NCI-H1048 (cell line): ENCODE results near the gene RNF135.
"Not testable (repeated sequence)": the region's sequence is repeated elsewhere in the genome, so short reads cannot be mapped to it uniquely, and the experiment has no call there.

Experiments
- DNase-seq: peaks from one replicate; lab custom pipeline; 2025; lab: John Stamatoyannopoulos, UW

RNF135 gene

DNA sequence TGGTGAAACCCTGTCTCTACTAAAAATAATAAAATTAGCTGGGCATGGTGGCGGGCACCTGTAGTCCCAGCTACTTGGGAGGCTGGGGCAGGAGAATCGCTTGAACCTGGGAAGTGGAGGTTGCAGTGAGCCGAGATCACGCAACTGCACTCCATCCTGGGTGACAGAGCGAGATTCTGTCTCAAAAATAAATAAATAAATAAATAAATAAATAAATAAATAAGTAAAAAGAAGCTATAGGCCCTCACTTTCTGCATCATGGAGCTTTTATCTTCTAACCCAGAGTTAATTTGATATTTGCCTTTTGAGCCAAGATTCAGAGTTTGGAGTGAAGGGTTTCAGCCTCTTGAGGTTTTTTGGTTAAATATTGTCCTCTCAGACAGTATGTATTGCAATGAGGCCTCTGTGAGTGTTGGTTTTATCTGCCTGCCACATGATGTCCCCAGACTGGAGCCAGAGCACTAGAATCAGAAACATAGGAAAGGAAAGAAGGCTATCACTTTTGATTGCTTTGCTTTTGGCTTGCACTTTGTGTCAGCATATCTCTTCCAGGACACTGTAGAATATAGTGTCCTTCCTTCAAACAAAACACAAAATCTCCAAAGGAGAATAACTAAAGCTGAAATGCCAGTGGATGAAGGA, 32.5 kb downstream of the RNF135 start:
- DNase-seq = no peak

DNA sequence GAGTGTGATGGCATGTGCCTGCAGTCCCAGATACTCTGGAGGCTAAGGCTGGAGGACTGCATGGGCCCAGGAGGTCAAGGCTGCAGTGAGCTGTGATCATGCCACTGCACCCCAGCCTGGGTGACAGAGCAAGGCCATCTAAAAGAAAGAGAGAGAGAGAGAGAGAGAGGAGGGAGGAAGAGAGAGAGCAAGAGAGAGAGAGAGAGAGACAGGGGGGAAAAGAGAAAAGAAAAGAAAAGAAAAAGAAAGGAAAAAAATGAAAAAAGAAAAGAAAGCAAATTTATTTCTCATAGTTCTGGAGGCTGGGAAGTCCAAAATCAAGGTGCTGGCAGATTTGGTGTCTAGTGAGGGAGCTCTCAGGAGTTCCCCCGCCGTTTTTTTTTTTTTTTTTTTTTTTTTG, 33.3 kb downstream of the RNF135 start:
- DNase-seq = no peak

DNA sequence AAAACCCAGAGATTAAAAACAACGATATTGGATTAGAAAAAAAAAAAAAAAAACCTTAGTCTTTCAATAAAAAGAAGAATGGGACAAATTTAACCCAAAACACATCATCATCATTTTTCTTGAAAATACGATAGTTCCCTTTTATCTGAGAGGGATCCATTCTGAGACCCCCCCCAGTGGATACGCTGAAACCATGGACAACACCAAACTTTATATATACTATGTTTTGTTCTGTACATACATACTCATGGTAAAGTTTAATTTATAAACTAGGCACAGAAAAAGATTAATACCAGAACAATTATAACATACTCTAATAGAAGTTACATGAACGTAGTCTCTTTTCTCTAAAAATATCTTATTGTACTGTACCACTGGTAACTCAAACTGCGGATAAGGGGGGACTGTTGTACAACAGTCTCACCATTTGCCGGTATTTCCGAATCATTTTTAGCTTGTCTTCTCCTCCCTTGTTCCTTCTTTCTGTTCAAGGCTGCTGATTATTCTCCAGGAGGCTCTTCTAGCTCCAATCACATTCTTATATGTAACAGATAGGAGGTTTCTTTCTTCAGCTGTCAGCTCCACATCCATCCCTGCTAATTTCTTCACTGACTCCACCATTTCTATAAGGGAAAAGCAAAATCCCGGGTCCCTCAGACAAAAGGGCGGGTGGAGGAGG, 37.0 kb downstream of the RNF135 start:
- no peak for DNase-seq

DNA sequence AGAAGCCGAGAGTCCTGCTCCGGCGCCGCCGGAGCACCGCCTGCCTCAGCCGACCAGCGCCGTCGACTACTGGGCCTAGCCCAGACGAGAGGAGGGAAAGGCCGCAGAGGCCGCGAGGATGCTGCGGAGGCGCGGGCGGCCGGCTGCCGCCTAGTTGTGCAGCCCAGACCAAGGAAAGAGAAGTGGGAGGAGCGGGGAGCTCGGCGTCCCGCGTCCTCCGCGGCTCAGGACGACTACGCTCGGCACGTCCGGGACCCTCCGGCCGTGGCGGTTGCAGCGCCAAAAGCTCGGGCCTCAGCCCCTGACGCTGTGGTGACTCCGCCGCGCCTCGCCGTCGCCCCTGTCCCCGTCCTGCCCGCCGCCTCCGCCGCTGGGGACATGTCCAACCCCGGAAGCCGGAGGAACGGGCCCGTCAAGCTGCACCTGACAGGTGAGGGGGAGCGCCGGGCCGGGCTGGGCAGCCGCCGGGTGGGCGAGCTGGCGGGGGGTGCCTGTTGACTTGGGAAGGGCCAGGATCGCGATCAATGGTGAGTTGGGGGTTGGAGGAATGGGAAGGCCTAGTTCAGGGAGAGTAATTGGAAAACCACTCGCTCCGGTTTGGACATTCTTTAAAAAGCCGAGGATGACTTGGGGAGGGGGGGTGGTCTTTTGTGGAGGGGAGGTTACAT, 37.7 kb downstream of the RNF135 start:
- no peak for DNase-seq

DNA sequence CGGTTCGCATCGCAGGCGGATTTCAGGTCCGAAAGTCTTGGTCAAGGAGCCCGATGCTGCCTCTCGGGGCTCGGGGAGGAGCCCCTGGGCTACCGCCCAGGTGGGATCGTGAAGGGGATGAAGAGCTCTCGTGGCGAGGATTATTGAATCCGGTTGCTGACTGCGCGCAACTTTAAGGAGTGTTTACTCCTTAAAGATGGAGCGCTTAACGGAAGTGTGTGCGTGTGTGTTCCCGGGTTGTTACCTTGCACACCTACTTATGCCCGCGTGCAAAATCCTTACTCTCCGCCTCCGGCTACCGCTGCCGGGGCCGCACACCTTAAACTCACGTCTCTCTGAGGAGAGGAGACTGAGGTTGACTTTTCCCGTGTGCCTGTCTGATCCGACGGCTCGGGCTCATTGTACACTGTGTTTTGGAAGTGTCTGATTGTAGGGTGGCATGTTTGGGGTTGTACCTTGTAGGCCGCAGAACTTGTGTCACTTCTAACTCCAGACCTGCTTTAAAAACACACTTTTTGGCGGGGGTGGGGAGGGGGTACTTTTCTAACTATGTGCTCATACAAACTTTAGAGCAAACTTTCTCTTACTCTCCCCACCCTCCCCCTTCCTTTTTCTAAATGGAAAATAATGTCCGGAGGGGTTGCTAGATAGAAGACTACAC, 38.3 kb downstream of the RNF135 start:
- DNase-seq = not testable (repeated sequence)

DNA sequence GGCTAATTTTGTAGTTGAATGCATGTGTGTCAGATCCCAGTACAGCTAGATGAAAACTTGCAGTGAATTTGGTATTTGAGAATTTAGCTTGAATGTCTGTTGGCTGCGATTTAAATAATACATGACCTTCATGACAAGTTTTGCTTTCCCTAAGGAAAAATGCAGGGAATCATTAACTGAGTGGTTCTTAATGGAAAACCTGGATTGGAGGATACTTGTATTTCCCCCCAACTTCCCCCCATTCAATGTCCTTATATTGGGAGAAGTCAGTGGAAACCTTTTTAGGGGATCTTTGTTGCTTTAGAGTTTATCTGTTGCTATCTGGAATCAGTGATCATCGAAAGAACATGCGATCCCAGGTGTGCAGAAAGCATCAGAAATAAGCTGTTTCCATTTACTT, 39.2 kb downstream of the RNF135 start:
- not testable (repeated sequence) for DNase-seq

DNA sequence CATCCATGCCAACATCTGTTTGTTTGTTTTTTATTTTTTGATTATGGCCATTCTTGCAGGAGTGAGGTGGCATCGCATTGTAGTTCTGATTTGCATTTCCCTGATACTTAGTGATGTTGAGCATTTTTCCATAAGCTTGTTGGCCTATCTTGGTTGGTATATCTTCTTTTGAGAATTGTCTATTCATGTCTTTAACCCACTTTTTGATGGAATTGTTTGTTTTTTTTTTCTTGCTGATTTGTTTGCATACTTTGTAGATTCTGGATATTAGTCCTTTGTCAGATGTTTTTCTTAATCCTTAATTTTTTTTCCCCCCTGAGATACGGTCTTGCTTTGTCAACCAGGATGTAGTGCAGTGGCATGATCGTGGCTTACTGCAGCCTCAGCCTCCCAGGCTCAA, 43.0 kb downstream of the RNF135 start:
- no peak for DNase-seq

DNA sequence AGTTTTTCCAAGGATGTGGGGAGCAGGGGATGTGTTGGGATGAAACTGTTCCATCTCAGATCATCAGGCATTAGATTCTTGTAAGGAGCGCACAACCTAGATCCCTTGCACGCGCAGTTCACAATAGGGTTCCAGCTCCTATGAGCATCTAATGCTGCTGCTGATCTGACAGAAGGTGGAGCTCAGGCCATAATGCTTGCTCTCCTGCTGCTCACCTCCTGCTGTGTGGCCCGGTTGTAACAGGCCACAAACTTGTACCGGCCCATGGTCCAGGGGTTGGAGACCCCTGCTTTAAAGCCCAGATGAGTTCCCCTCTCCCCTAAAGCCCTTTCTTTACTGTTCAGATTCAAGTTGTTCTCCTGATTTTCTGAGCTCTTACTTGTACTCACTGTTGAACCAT, 44.8 kb downstream of the RNF135 start:
- no peak for DNase-seq

DNA sequence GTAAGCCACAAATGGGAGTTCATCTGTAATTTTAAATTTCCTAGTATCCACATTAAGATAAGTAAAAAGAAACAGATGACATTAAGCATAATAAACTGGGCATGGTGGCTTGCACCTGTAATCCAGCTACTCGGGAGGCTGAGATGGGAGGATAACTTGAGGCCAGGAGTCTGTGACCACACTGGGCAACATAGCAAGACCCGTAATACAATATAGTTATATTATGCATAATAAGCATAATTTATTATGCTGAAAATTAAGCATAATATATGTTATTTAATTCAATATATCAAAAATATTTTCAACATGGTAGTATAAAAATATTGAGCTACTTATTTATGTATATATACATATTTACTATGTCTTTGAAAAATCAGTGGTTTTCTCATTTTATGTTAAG, 48.2 kb downstream of the RNF135 start:
- DNase-seq = no peak

DNA sequence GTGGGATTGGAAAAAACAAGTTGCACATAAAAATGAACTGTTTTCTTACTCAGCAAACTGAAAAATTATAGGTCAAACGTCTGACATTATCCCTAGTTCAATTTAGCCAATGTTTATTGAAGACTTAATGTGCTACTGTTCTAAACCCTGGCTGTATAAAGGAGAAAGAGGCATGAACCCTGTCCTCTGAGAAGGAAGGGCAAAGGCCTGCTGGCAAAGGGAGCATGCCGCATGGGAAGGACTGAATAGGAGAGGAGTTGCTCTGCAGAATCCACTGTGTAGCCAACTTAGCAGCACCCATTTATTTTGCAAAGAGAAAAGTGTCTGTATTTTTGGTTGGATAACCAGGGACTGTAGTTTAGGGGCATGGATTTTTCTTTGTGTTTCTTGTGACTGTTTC, 52.3 kb downstream of the RNF135 start:
- DNase-seq = not testable (repeated sequence)

DNA sequence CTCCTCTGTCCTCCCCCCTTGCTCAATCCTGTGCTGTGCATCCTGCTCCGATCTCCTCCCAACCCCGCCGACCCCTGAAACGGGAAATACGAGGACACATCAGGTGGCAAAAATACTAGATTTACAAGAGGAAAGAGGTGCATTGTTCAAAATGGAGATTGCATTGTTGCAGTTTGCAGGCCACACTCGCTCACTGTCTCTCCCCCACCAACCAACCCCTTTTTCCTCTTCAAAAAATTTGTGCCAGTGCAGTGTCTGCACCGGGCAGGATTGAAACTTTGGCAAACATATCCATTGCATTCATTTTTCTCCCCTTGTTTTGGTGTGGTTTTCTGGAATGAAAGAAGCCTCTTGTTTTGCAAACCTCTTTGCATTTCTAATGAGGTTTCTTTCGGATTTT, 61.0 kb downstream of the RNF135 start:
- DNase-seq = no peak

DNA sequence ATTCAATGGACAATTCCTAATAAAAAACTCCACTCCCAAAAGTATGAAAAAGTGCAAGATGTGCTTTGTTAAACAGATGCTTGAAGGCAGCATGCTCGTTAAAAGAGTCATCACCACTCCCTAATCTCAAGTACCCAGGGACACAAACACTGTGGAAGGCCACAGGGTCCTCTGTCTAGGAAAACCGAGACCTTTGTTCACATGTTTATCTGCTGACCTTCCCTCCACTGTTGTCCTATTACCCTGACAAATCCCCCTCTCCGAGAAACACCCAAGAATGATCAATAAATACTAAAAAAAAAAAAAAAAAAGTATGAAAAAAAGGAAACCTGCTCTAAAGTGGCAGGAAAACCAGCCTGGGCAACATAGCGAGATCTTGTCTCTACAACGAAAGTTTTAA, 64.8 kb downstream of the RNF135 start:
- not testable (repeated sequence) for DNase-seq

DNA sequence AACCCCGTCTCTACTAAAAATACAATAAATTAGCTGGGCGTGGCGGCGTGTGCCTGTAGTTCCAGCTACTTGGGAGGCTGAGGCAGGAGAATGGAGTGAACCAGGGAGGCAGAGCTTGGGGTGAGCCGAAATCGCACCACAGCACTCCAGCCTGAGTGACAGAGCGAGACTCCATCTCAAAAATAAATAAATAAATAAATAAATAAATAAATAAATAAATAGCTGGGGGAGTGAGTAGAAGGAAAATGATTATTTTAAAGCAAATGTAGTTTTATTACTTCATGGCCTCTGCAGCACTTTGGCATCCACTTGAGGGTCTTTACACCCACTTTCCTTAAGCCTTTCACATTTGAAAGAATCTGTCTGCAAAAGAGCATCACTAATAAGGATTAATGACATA, 70.0 kb downstream of the RNF135 start:
- DNase-seq = not testable (repeated sequence)

DNA sequence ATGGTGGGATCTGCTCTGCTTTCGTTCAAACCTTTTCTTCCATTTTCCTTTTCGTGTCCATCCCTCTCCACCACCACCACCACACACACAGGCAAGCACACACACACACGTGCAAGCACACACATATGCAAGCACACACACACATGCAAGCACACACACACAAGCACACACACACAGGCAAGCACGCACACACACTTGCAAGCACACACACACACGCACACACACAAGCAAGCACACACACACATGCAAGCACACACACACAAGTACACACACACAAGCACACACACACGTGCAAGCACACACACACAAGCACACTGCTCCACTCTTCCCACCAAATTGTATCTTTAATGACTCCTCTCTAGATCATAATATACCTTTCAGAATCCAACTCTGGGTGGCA, 71.5 kb downstream of the RNF135 start:
- DNase-seq = not testable (repeated sequence)

DNA sequence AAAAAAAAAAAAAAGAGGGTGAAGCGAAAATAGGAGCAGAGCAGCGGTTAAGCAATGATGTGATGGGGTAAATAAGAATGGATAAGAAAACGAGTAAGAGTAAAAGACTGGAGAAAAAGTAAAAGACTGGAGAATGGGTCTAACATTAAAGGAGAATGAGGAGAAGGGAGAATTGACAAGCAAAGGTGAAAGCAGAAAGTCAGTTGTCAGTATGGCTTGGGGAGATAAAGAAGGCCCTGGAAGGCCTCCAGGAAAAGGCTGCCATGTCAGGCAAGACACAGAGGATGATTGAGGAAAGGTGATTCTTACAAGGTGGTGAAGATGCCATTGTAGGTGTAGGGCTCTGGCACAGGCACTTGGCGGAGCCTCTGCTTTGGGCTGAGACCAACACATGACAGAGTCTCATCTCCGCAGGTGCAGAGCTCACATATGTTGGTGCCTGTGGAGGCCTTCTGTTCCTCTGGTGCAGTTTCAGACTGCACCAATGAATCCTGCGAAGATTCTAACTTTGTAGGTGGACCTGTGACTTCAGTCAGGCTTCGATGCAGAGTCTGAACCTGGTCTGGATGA, 76.1 kb downstream of the RNF135 start:
- DNase-seq = not testable (repeated sequence)

DNA sequence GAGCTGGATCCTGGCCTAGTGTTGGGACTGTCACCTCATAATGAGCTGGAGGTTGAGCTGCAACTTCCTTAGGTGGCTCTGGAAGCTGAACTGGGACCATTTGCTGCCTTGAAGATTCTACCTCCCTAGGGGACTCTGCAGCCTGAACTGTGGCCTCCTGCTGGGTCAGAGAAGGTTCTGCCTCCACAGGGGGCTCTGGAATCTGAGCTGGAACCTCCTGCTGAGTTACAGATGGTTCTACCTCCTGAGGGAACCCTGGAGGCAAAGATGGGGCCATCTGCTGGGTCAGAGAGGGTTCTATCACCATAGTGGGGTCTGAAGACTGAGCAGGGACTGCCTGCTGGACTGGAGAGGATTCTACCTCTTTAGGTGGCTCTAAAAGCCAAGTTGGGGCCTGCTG, 77.3 kb downstream of the RNF135 start:
- no peak for DNase-seq

DNA sequence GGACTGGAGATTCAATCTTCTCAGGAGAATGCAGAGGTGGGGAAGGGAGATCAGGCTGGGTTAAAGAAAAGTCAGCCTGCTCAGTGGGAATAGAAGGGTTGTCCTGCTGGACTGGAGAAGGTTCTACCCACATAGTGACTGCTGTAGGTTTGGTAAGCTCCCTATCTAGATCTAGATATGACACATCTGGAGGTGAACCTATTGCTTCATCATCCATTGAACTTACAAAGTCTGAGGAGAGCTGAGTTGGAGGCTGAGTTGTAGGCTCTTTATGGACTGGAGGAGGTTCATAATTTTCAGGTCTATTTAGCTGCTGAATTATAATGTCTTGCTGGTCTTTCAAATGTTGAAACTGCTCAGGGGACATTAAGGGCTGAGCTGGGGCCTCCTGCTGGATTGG, 77.9 kb downstream of the RNF135 start:
- DNase-seq = no peak
